NCI-H2029 (cell line): ENCODE results near the gene WDR64.
"Not testable (repeated sequence)": the region's sequence is repeated elsewhere in the genome, so short reads cannot be mapped to it uniquely, and the experiment has no call there.

ENCODE experiments used
- DNase-seq: peaks from one replicate; lab custom pipeline; 2025; lab: John Stamatoyannopoulos, UW

Gene WDR64

DNA sequence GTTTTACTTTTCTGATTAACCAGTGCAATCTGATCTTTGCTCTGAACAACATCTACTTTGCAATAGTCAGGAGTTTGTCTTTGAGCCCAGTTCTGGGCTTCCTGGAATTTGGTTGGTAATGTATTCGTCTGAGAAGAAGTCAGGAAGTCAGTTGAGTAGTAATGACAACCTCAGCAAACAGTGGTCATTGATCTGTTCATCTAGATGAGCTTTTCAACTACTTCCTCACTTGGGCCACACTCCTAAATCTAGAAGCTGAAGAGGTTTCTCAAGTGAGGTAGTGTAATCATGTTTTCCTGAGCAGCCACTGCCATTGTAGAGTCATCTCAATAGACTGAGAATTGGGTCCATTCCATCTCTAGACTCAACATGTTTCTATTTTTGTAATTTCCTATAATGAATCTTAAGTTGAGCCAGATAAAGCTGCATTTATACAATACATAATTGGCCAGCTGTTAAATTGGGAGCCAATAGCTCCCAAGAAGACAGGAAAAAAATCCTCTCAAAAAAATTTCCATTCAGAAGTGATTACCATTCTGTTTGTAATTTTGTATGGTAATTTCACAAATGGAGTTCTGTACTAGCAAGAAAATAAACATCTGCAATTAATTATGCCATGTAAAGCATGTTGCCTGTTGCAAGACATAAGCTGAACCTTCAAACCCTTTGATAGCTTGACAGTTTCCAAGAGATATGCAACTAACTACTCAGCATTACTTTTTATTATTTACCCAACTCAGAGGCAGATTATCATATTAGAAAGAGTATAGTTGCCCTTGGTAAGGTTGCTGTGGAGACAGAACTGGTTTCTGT lies 49.6 kb downstream of the WDR64 start:
- no peak for DNase-seq

GRCh38 chr1:241702442-241703373 lies 50.6 kb downstream of the WDR64 start:
- DNase-seq = no peak

GRCh38 chr1:241703739-241704138 lies 51.7 kb downstream of the WDR64 start:
- DNase-seq = not testable (repeated sequence)

- DNase-seq = no peak
Measured at GRCh38 chr1:241706257-241706656, 54.2 kb downstream of the WDR64 start.

GRCh38 chr1:241706967-241707366 lies 54.9 kb downstream of the WDR64 start:
- no peak for DNase-seq

GRCh38 chr1:241707442-241707841 lies 55.4 kb downstream of the WDR64 start:
- no peak for DNase-seq

- DNase-seq = no peak
Measured at GRCh38 chr1:241711326-241711725, 59.2 kb downstream of the WDR64 start.

DNA sequence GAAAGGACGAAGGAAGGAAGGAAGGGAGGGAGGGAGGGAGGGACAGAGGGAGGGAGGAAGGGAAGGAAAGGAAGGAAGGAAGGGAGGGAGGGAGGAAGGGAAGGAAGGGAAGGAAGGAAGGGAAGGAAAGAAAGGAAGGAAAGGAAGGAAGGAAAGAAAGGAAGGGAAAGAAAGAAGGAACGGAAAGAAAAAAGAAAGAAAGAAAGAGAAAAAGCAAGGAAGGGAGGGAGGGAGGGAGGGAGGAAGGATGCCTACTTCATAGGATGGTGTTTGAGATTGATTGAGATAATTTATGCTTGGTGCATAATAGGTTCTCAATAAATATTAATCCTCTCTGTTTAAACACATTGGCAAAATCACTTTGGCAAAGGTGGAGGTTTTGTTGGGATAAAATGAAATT lies 61.2 kb downstream of the WDR64 start:
- no peak for DNase-seq

DNA sequence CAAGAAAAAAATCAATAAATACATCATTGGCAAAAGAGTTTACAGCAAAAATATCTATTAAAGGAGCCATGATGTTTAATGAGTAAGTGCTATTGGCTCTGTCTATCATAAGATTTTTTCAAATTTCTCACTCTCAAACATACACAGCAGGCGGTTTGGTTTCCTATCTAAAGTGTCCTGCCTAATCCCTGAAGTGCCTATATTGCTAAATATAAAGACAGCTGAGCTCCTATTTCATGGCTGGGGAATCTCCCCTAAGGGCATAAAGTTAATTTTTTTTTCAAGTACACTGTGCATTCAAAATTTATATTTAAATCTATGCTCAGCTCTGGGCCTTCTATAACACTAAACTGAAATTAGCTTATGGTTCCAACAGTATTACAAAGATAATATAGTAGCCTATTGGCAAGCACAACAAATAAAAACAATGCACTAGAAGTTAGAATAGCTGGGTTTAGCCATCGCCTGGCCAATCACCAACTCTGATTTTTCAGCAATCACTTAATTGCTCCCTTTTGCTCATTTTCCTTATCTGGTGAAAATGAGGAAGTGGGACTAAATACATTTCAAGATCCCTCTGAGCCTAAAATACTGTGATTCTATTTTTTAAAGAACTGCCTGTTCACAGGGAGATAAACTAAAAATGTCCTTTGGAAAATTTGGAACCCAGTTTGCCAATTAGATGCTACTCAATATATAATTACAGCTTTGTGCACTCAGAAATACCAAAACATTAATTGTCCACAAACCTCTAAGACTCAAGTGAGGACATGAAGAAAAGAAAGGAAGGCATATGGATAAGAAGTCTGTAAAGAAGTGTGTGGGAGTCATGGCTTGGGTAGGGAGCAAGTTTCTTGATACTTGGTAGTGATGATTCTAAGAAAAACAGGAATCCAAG lies 62.5 kb downstream of the WDR64 start:
- no peak for DNase-seq

GRCh38 chr1:241715435-241715834 lies 63.4 kb downstream of the WDR64 start:
- no peak for DNase-seq

GRCh38 chr1:241715956-241716355 lies 63.9 kb downstream of the WDR64 start:
- DNase-seq = no peak

GRCh38 chr1:241716915-241717656 lies 65.0 kb downstream of the WDR64 start:
- DNase-seq = no peak

DNA sequence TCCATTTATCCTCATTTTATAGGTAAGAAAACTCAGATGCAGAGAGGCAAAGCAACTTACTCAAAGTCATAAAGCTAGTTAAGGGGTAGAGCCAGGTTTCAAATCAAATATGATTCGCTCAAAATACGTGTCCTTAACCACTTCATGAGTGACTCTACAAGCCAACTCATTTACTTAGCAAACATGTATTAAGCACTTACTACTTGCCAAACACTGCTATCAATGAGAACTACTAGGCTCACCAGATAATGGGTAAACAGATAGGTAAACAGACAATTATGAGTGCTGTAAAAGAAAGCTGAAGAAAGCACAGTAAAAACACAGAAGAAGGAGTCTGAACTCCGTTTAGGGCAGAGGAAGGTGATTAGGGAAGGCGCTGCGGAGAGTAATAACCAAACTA lies 65.9 kb downstream of the WDR64 start:
- DNase-seq = no peak

DNA sequence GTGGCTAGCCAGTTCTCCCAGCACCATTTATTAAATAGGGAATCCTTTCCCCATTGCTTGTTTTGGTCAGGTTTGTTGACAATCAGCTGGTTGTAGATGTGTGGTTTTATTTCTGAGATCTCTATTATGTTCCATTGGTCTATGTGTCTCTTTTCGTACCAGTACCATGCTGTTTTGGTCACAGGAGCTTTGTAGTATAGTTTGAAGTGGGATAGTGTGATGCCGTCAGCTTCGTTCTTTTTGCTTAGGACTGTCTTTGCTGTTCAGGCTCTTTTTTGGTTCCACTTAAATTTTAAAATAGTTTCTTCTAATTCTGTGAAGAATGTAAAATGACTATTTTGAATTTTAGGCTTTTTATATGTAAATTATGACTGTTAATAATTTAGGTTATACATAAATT lies 68.9 kb downstream of the WDR64 start:
- DNase-seq = no peak

- DNase-seq = no peak
Measured at GRCh38 chr1:241722947-241723346, 70.9 kb downstream of the WDR64 start.

- no peak for DNase-seq
Measured at GRCh38 chr1:241724741-241725356, 72.8 kb downstream of the WDR64 start.

- no peak for DNase-seq
Measured at GRCh38 chr1:241730031-241730430, 78.0 kb downstream of the WDR64 start.

DNA sequence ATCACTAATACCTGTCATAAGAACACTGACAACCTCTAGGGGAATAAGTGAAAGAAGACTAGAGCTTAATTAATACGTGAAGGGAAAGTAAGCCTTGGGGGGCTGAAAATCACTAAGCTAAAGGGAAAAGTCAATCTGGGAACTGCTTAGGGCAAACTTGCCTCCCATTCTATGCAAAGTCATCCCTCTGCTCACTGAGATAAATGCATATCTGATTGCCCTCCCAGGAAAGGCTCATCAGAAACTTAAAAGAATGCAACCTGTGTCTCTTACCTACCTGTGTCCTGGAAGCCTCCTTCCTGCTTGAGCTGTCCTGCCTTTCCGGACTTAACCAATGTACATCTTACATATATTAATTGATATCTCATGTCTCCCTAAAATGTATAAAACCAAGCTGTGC lies 81.8 kb downstream of the WDR64 start:
- no peak for DNase-seq

DNA sequence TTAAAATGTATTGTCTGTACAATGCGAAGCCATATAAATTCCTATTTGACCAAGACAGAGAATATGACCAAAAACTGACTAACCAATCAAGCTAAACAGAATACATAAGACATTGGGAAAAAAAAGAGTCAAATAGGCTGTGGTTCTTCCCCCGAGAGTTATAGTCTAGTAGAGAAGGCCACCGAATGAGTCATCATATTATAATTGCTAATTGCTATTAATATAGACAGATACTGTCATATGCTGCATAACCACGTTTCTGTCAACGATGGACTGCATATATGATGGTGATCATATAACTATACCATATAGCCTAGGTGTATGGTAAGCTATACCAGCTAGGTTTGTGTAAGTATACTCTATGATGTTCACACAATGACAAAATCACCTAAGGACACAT lies 82.5 kb downstream of the WDR64 start:
- no peak for DNase-seq

DNA sequence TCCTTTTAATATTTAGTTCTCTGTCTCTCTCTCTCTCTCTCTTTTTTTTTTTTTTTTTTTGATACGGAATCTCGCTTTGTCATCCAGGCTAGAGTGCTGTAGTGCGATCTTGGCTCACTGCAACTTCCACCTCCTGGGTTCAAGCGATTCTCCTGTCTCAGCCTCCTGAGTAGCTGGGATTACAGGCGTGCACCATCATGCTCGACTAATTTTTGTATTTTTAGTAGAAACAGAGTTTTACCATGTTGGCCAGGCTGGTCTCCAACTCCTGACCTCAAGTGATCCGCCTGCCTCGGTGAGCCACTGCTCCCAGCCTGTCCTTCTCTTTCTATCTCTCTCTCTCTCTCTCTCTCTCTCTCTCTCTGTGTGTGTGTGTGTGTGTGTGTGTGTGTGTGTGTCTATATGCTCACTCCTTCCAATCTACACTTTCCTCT lies 83.4 kb downstream of the WDR64 start:
- DNase-seq = not testable (repeated sequence)

- no peak for DNase-seq
Measured at GRCh38 chr1:241736387-241736786, 84.3 kb downstream of the WDR64 start.
